T-helper 2 cell treated with Interferon-gamma antibody and Interleukin-4, amounts not matched to agents 5 μg/mL and 100 μg/mL, for 36 hours (primary cell): Measurements from ENCODE around the gene MOB3B.

Experiments used
- DNase-seq: peaks from one replicate; pipeline ENCODE4 v3.0.0; 2021; ENCODE audit warnings: low spot score
- H3K27ac Mint-ChIP-seq: one replicate; pipeline ENCODE4 v1.8.0; 2021; ENCODE audit warnings: mild to moderate bottlenecking, mixed read lengths
- H3K27me3 Mint-ChIP-seq: one replicate; pipeline ENCODE4 v1.8.0; 2021; ENCODE audit warnings: low read depth, mixed read lengths
- H3K36me3 Mint-ChIP-seq: one replicate; pipeline ENCODE4 v1.8.0; 2021; ENCODE audit warnings: low read depth, mixed read lengths
- H3K4me1 Mint-ChIP-seq: one replicate; pipeline ENCODE4 v1.8.0; 2021; ENCODE audit warnings: low read depth, mixed read lengths
- H3K4me3 Mint-ChIP-seq: one replicate; pipeline ENCODE4 v1.8.0; 2022; ENCODE audit warnings: mild to moderate bottlenecking, moderate library complexity, mixed read lengths
- H3K9me3 Mint-ChIP-seq: one replicate; pipeline ENCODE4 v1.8.0; 2021; ENCODE audit warnings: mixed read lengths

The MOB3B gene

GRCh38 chr9:27412963-27413362, 116.7 kb downstream of the MOB3B start:
- Mint-ChIP-seq H3K9me3 (no peaks in the 10 kb centered on the region), H3K4me3 (no peak overlapping the region), H3K4me1 (no peaks in the 10 kb centered on the region), H3K27me3 (peaks cover 10% of the 10 kb centered on the region), H3K36me3 (no peaks in the 10 kb centered on the region), H3K27ac (no peak overlapping the region)
- DNase-seq: no peak

- DNase-seq: no peak
- peaks cover 10% of the 10 kb centered on the region for H3K27me3 Mint-ChIP-seq
- no peaks in the 10 kb centered on the region for H3K9me3 Mint-ChIP-seq
- H3K4me1 Mint-ChIP-seq: no peaks in the 10 kb centered on the region
- no peak overlapping the region for H3K27ac Mint-ChIP-seq
- H3K4me3 Mint-ChIP-seq: no peak overlapping the region
- no peaks in the 10 kb centered on the region for H3K36me3 Mint-ChIP-seq
Measured at GRCh38 chr9:27412081-27412480, 117.5 kb downstream of the MOB3B start.

- peaks cover 8% of the 10 kb centered on the region for H3K27me3 Mint-ChIP-seq
- H3K36me3 Mint-ChIP-seq: no peaks in the 10 kb centered on the region
- no peak for DNase-seq
- H3K9me3 Mint-ChIP-seq: no peaks in the 10 kb centered on the region
- no peak overlapping the region for H3K27ac Mint-ChIP-seq
- no peak overlapping the region for H3K4me3 Mint-ChIP-seq
- no peaks in the 10 kb centered on the region for H3K4me1 Mint-ChIP-seq
Measured at GRCh38 chr9:27408482-27408881, 121.1 kb downstream of the MOB3B start.

- Mint-ChIP-seq H3K9me3 (no peaks in the 10 kb centered on the region), H3K36me3 (no peaks in the 10 kb centered on the region), H3K4me1 (no peaks in the 10 kb centered on the region), H3K4me3 (no peak overlapping the region), H3K27me3 (peaks cover 5% of the 10 kb centered on the region), H3K27ac (no peak overlapping the region)
- DNase-seq: no peak
Measured at GRCh38 chr9:27408001-27408400, 121.6 kb downstream of the MOB3B start.

- H3K4me1 Mint-ChIP-seq: no peaks in the 10 kb centered on the region
- no peaks in the 10 kb centered on the region for H3K36me3 Mint-ChIP-seq
- DNase-seq: no peak
- no peak overlapping the region for H3K27ac Mint-ChIP-seq
- no peak overlapping the region for H3K4me3 Mint-ChIP-seq
- H3K9me3 Mint-ChIP-seq: no peaks in the 10 kb centered on the region
- peaks cover 2% of the 10 kb centered on the region for H3K27me3 Mint-ChIP-seq
Measured at GRCh38 chr9:27407491-27407890, 122.1 kb downstream of the MOB3B start.

- Mint-ChIP-seq H3K4me3 (no peak overlapping the region), H3K27ac (no peak overlapping the region), H3K4me1 (no peaks in the 10 kb centered on the region), H3K9me3 (no peaks in the 10 kb centered on the region), H3K36me3 (no peaks in the 10 kb centered on the region), H3K27me3 (peaks cover 2% of the 10 kb centered on the region)
- no peak for DNase-seq
Measured at GRCh38 chr9:27404661-27405060, 125.0 kb downstream of the MOB3B start.

GRCh38 chr9:27402626-27403025, 127.0 kb downstream of the MOB3B start:
- H3K36me3 Mint-ChIP-seq: no peaks in the 10 kb centered on the region
- H3K4me3 Mint-ChIP-seq: no peak overlapping the region
- DNase-seq: no peak
- peaks cover 2% of the 10 kb centered on the region for H3K27me3 Mint-ChIP-seq
- H3K27ac Mint-ChIP-seq: no peak overlapping the region
- H3K9me3 Mint-ChIP-seq: no peaks in the 10 kb centered on the region
- H3K4me1 Mint-ChIP-seq: no peaks in the 10 kb centered on the region

- Mint-ChIP-seq H3K27me3 (peaks cover 2% of the 10 kb centered on the region), H3K4me1 (no peaks in the 10 kb centered on the region), H3K4me3 (no peak overlapping the region), H3K27ac (no peak overlapping the region), H3K9me3 (no peaks in the 10 kb centered on the region), H3K36me3 (no peaks in the 10 kb centered on the region)
- DNase-seq: no peak
Measured at GRCh38 chr9:27400334-27400880, 129.2 kb downstream of the MOB3B start.

GRCh38 chr9:27398982-27399653, 130.5 kb downstream of the MOB3B start:
- Mint-ChIP-seq H3K27ac (no peak overlapping the region), H3K9me3 (no peaks in the 10 kb centered on the region), H3K4me3 (no peak overlapping the region), H3K27me3 (peaks cover 5% of the 10 kb centered on the region), H3K4me1 (no peaks in the 10 kb centered on the region), H3K36me3 (no peaks in the 10 kb centered on the region)
- no peak for DNase-seq

- DNase-seq: no peak
- H3K9me3 Mint-ChIP-seq: no peaks in the 10 kb centered on the region
- no peaks in the 10 kb centered on the region for H3K4me1 Mint-ChIP-seq
- no peak overlapping the region for H3K4me3 Mint-ChIP-seq
- peaks cover 12% of the 10 kb centered on the region for H3K27me3 Mint-ChIP-seq
- H3K27ac Mint-ChIP-seq: no peak overlapping the region
- H3K36me3 Mint-ChIP-seq: no peaks in the 10 kb centered on the region
Measured at GRCh38 chr9:27396495-27396894, 133.1 kb downstream of the MOB3B start.

- Mint-ChIP-seq H3K27ac (no peak overlapping the region), H3K27me3 (peaks cover 12% of the 10 kb centered on the region), H3K9me3 (no peaks in the 10 kb centered on the region), H3K4me1 (no peaks in the 10 kb centered on the region), H3K4me3 (no peak overlapping the region), H3K36me3 (no peaks in the 10 kb centered on the region)
- no peak for DNase-seq
Measured at GRCh38 chr9:27395484-27395921, 134.1 kb downstream of the MOB3B start.

- H3K9me3 Mint-ChIP-seq: no peaks in the 10 kb centered on the region
- no peaks in the 10 kb centered on the region for H3K4me1 Mint-ChIP-seq
- H3K4me3 Mint-ChIP-seq: no peak overlapping the region
- H3K36me3 Mint-ChIP-seq: no peaks in the 10 kb centered on the region
- H3K27me3 Mint-ChIP-seq: peaks cover 11% of the 10 kb centered on the region
- no peak overlapping the region for H3K27ac Mint-ChIP-seq
- no peak for DNase-seq
Measured at GRCh38 chr9:27394826-27395201, 134.8 kb downstream of the MOB3B start.

- H3K9me3 Mint-ChIP-seq: no peaks in the 10 kb centered on the region
- H3K4me3 Mint-ChIP-seq: no peak overlapping the region
- H3K36me3 Mint-ChIP-seq: no peaks in the 10 kb centered on the region
- no peaks in the 10 kb centered on the region for H3K4me1 Mint-ChIP-seq
- peaks cover 9% of the 10 kb centered on the region for H3K27me3 Mint-ChIP-seq
- no peak for DNase-seq
- no peak overlapping the region for H3K27ac Mint-ChIP-seq
Measured at GRCh38 chr9:27394154-27394825, 135.3 kb downstream of the MOB3B start.

GRCh38 chr9:27393054-27393846, 136.4 kb downstream of the MOB3B start:
- peaks cover 9% of the 10 kb centered on the region for H3K27me3 Mint-ChIP-seq
- DNase-seq: no peak
- H3K36me3 Mint-ChIP-seq: no peaks in the 10 kb centered on the region
- H3K9me3 Mint-ChIP-seq: no peaks in the 10 kb centered on the region
- no peak overlapping the region for H3K27ac Mint-ChIP-seq
- no peaks in the 10 kb centered on the region for H3K4me1 Mint-ChIP-seq
- no peak overlapping the region for H3K4me3 Mint-ChIP-seq
